GM19455 (cell line): ENCODE measurements around the gene RAB32.

Experiments
- ATAC-seq: cut with Tn5 transposase; IDR thresholded peaks from one replicate; pipeline ENCODE4 v1.9.1; 2021; ENCODE audit not compliant: unreplicated experiment

Gene RAB32

DNA sequence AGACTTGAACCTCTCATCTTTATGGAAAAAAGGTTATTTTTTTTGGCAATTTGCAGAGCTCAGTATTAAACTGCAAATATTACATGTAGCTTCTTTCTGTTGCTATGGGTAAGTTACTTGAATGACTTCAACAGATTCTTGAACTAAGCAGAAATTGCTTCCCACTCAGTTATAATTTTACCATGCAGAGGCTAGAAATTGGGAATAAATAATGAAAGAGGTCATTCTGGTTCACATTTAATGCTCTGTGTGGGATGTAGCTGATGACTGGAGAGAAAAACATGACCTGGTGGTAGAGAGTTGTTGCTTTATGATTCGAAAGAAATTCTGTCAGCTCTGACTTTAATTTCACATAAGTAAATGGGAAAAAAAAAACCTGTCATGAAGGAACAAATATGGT lies 38.3 kb downstream of the RAB32 start:
- no peak for ATAC-seq

DNA sequence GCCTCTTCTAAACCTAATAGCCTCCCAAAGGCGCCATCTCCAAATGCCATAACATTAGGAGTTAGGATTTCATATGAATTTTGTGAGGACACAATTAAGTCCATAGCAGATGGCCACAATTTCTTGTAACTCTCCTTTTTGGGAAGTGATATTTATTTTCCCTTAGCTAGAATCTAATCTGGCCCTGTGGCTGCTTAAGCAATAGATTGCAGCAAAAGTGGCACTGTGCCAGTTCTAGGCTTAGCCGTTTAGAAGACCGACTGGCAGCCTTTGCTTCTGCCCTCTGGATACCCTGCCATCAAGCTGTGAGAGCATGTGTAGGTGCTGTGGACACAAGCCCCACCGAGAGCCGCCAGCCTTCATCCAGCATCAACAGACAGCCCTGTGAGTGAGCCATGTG lies 39.2 kb downstream of the RAB32 start:
- ATAC-seq: no peak

DNA sequence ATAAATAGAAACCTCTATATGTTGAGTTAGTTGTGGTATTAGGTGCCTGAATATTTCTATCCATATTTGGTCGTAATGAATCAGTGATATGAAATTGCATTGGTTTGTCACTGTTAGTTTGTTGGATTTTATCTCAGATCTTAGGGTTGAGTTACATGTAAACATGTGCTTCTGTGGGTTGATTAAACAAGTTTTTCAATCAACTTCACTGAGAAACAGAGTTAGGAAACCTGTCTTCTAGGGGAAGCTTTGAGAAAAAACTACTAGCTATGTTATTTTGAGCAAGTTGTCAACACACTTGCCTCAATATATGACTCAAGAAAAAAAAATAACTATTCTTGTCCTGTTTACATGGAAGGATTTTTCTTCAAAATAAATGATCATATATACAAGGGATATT lies 40.3 kb downstream of the RAB32 start:
- ATAC-seq: no peak

DNA sequence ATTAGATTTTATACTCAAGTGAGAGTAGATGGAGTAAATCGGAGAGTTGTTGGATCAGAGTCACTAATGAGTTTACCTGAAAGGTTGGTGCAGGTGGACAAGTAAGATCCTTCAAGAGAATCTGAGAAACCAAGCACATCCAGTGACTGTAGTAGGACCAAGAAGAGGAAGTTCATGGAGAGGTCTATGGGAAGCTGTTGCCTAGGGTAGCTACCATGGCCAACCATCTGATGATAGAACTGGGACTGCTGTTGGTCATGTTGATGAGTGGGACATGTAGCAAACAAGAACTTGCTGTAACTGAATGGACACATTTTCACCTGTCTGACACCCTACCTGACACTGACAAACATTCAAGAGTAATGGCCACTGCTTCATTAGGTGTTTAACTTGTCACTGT lies 43.8 kb downstream of the RAB32 start:
- ATAC-seq: no peak

DNA sequence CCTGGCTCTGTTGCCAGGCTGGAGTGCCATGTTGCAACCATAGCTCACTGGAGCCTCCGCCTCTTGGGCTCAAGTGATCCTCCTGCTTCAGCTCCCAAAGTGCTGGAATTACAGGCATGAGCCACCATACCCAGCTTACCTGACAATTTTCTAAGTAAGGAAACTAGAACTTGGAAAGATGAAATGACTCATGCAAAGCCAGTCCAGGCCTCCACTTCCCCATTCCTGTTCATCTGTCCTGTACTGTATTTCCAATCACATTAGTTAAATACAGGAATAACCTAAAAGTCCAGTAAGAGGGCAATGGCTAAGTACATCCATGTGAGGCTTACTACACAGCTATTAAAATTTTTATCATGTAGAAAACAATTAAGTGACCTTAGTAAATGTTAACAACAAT lies 46.9 kb downstream of the RAB32 start:
- no peak for ATAC-seq

DNA sequence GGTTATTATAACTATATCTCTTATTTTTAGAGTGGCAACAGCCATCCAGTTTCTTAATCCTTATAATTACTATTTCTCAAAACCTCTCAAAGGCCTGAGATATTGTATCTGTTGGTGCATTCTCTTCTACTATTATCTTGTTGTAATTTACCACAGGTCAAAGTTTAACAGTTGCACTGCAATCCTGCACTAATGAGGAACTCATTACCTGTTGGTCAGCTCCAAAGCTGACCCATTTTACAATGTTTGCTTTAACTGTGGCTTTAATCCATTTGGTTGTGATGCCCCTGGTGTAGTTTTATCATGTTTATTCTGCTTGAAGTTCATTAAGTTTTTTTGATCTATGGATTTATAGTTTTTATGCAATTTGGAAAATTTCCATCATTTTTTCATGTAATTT lies 48.8 kb downstream of the RAB32 start:
- no peak for ATAC-seq

DNA sequence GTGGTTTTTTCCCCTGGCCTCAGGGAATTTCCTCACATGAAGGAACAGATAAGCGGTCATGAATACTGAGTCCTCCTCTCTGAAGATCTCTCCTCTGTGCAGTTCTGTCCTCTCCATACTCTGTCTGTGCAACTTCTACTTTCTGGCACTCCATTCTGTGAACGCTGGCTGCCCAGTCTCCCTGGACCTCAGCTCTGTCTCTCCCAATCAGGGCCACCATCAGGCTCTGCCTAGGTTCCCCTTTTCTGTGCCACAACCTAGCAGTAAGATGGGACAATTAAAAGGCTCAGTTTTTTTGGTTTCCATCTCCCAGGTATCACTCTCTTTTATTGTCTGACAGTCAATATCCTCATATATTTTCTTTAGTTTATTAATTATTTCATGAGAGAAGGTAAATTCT lies 50.4 kb downstream of the RAB32 start:
- no peak for ATAC-seq

DNA sequence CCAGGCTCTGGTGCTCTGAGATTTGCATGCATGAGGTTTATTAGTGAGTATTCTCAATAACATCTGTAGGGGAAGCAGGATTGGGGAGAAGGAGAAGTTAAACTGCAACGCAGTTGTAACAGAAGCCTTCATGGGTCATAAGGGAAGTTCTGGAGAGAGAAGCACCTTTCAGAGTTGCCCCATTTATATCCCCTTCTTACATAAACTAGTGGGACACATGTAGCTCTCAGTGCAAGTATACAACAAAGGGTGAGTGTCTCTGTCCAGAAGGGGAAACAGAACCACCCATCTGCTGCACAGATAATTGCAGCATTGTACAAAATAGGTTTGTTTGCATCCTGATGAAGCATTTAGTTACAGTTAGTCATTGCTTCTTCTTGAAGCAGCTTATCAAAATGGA lies 50.9 kb downstream of the RAB32 start:
- no peak for ATAC-seq

DNA sequence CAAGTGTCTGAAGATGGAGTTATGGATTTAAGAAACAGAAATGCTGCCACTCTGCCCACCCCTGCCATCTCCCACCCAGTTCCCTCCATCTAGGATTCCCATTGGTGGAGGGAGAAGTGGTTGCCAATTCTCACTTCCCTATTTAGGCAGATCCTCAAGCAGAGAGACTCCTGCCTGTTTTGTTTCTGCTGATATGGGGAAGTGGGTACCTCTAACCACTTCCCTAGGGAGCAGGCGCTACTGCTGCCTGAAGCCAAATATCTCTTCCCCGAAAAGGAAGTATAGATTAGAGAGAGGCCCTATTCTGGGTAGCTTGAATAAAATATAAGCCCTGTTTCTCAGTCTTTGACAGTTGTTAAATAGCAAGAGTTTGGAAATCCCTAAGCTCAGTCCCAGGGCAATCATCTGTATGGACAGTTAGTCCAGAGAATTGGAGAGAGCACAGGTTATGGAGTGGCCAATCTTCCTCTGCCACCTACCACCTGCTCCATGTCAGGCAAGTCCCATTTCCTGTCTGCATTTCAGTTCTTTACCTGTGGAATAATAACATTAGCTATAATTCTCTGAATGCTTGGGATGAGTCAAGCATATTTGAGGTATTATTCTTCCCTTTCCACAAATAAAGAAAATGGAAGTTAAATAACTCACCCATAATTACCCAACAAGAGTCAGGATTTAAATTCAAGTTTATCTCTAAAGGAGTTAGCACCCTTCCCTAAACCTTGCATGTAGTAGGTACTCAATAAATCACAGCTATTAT lies 52.5 kb downstream of the RAB32 start:
- no peak for ATAC-seq

DNA sequence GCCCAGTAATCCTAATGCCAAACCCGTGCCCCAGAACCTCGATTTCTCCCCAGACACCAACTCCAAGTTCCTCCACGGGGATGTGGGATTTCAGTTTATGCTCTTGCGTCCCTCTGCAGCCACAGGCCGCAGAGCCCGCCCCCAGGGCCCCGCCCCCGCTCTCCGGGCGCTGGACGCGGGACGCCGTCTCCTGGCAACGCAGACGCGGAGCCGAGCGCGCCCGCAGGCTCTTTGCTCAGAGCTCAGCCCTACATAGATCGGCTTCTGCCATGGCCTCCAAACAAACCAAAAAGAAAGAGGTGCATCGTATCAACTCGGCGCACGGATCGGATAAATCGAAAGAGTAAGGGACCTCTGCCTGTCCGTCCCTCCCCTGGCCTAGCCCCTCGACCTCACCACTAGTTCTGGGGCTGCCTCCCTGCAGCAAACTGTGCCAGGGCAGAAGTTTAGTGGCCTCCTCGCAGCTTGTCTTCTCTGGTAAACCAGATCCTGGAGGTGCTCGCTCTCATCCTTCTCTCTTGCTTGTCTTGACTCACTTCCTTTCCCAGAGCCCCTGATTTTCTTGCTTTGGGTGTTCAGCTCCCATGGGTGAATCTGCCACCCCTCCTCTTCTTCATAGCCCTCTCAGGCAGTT lies 55.3 kb downstream of the RAB32 start, which contains the start of gene ADGB:
Gene ADGB, plus strand, starts transcription at position 201 of the 634 bp plus-strand sequence. Its CDS starts 69 bp downstream, at position 270.
- no peak for ATAC-seq

DNA sequence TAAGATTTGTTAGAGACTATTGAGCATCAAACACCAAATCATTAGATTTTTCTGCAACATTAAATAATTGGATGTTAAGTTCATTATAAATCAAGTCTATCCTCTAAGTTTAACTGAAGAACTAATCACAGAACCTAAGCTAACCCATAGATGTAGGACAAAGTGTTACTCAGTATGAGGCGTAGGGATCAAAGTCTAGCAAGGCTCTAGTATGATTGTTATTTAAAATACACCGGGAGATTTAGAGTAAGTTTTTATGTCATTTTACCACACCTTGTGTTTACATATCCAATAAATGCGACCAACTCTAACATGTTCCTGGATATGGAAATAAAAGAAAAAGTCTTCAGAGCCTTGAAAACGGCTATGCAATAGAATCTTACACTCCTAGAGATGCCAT lies 57.7 kb downstream of the RAB32 start:
- ATAC-seq: no peak

DNA sequence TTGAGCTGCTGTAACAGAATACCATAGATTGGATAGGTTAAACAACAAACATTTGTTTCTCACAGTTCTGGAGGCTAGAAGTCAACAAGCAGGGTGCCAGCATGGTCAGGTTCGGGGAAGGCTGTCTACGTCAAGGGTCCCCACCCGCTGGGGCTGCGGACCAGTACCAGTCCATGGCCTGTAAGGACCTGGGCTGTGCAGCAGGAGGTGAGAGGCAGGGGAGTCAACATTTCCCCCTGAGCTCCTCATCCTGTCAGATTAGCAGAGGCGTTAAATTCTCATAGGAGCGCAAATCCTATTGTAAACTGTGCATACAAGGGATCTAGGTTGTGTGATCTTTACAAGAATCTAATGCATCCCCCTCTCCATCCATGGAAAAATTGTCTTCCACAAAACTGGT lies 58.9 kb downstream of the RAB32 start:
- ATAC-seq: no peak
